ENCODE data around the gene HYAL3. TPM values are rescaled to one million over a fixed set of nuclear protein-coding genes. Genes with fewer than 3 reads are reported as not detected.
A peak's percentile ranks its signal among the peaks of the same experiment; 100 is the strongest.

The HYAL3 gene
- total RNA-seq, 2 donors from 2014 or later: 0.35 to 1.4 TPM

- DNase-seq (ENCODE audit: low spot score) (no peak), ATAC-seq (ENCODE audit: insufficient number of reproducible peaks, low FRiP score, low read depth) (no peak)
- TF ChIP-seq CTCF (IDR thresholded peaks at IDR 0.05): no peak
- Histone ChIP-seq H3K27ac (no peak overlapping the region), H3K36me3 (peaks cover 5% of the 10 kb centered on the region), H3K4me1 (ENCODE audit: control insufficient read depth in 1 of 2, low read depth in 2 of 2) (peaks cover 11 to 49% of the 10 kb centered on the region in 2 donors), H3K27me3 (replicated peaks; ENCODE audit: insufficient read depth) (no peaks in the 10 kb centered on the region), H3K9me3 (no peaks in the 10 kb centered on the region), H3K4me3 (no peak overlapping the region)
Observed at GRCh38 chr3:50271314-50271936, 27.8 kb downstream of the HYAL3 start.

DNA sequence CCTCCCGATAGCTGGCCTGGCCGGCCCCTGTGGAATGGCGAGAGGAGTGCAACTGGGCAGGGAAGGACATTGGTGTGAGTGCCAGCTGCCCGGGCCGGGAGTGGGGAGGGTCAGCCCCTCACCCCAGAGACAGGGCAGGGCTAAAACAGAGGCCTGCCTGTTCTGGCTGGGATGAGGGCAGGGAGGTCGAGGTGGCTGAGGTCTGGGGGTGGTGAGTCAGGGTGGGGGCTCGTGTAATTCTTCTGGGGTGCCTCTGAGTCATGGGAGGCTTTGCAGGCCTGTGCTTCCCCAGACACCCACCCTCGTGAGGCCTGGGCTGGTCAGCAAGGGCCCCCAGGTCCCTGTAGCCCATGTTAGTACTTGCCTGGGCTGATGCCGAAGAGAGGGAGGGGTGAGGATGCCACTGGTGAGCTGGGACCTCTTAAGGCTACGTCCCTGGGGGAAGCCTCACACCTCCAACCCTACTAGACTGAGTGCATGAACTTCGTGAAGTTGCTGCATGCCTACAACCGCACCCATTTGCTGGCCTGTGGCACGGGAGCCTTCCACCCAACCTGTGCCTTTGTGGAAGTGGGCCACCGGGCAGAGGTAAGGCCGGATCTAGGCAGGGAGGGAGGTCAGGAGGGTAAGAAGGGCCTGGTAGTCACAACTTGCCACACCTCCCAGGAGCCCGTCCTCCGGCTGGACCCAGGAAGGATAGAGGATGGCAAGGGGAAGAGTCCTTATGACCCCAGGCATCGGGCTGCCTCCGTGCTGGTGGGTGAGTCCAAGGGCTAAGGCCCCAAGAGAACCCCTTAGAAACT is 28.6 kb downstream of the HYAL3 start:
- Histone ChIP-seq H3K4me1 (ENCODE audit: control insufficient read depth in 1 of 2, low read depth in 2 of 2) (peaks cover 18 to 57% of the 10 kb centered on the region in 2 donors), H3K27ac (peak overlapping the region in 1 of 2 donors; percentile 98), H3K36me3 (no peaks in the 10 kb centered on the region), H3K27me3 (replicated peaks; ENCODE audit: insufficient read depth) (no peaks in the 10 kb centered on the region), H3K9me3 (no peaks in the 10 kb centered on the region), H3K4me3 (no peak overlapping the region)
- ATAC-seq (ENCODE audit: insufficient number of reproducible peaks, low FRiP score, low read depth): no peak
- no peak for DNase-seq (ENCODE audit: low spot score)
- no peak for TF ChIP-seq CTCF (IDR thresholded peaks at IDR 0.05)

DNA sequence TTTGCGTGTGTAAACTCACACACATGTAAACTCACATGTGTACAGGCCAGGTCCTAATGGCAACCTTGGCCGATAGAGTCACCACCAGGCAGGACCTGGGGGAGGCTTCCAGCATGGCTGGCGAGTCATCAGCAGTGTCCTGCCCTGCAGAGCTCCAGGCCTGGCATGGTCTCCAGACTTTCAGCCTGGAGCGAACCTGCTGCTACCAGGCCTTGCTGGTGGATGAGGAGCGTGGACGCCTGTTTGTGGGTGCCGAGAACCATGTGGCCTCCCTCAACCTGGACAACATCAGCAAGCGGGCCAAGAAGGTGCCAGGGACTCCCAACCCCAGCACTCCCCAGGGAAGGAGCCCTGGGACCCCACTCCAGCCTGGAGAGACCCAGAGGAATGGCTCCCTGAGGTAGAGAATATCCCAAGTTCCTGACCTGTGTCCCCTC is 29.2 kb downstream of the HYAL3 start:
- peak overlapping the region in 1 of 2 donors; percentile 98 for H3K27ac ChIP-seq
- no peak for ATAC-seq (ENCODE audit: insufficient number of reproducible peaks, low FRiP score, low read depth)
- TF ChIP-seq CTCF (IDR thresholded peaks at IDR 0.05): no peak
- H3K36me3 ChIP-seq: no peaks in the 10 kb centered on the region
- no peak for DNase-seq (ENCODE audit: low spot score)
- H3K27me3 ChIP-seq (replicated peaks; ENCODE audit: insufficient read depth): no peaks in the 10 kb centered on the region
- no peaks in the 10 kb centered on the region for H3K9me3 ChIP-seq
- H3K4me3 ChIP-seq: no peak overlapping the region
- peaks cover 24 to 63% of the 10 kb centered on the region in 2 donors for H3K4me1 ChIP-seq (ENCODE audit: control insufficient read depth in 1 of 2, low read depth in 2 of 2)

DNA sequence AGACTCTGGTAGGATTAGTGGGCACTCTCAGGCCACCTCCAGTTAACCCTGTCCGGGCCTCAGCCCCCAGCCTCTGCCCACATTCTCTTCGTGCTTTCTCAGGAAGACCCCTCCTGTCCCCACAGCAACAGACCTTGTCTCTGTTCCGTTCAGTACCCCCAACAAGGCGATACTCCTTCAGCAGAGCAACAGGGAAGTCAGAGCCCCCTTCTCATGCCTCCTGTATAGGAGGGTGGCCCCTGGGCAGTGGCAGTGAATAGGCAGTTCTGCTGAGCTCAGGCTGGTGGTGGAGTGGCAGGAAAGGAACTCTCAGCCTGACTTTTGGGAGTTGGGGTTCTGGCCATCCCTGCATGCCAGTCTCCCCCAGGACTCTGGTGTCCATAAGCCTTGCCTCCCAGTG is 29.7 kb downstream of the HYAL3 start:
- ATAC-seq (ENCODE audit: insufficient number of reproducible peaks, low FRiP score, low read depth) (no peak), DNase-seq (ENCODE audit: low spot score) (no peak)
- Histone ChIP-seq H3K9me3 (no peaks in the 10 kb centered on the region), H3K4me3 (peak overlapping the region; percentile 71), H3K27ac (peak overlapping the region; percentile 87 to 98), H3K36me3 (no peaks in the 10 kb centered on the region), H3K27me3 (replicated peaks; ENCODE audit: insufficient read depth) (no peaks in the 10 kb centered on the region), H3K4me1 (ENCODE audit: control insufficient read depth in 1 of 2, low read depth in 2 of 2) (peaks cover 25 to 69% of the 10 kb centered on the region in 2 donors)
- no peak for TF ChIP-seq CTCF (IDR thresholded peaks at IDR 0.05)

- no peaks in the 10 kb centered on the region for H3K36me3 ChIP-seq
- DNase-seq (ENCODE audit: low spot score) (peak; percentile 76), ATAC-seq (ENCODE audit: insufficient number of reproducible peaks, low FRiP score, low read depth) (peak; percentile 29)
- no peaks in the 10 kb centered on the region for H3K9me3 ChIP-seq
- peak within 1 kb of the TSS; percentile 98 for H3K27ac ChIP-seq
- TF ChIP-seq CTCF (IDR thresholded peaks at IDR 0.05): no peak
- H3K27me3 ChIP-seq (replicated peaks; ENCODE audit: insufficient read depth): no peaks in the 10 kb centered on the region
- peak within 1 kb of the TSS; percentile 71 for H3K4me3 ChIP-seq
- H3K4me1 ChIP-seq (ENCODE audit: control insufficient read depth in 1 of 2, low read depth in 2 of 2): peaks cover 30 to 74% of the 10 kb centered on the region in 2 donors
Observed at GRCh38 chr3:50268703-50269451, 30.3 kb downstream of the HYAL3 start, which contains the start of gene SEMA3B. SEMA3B (plus strand) TSS chr3:50269147; CDS start chr3:50269241, 94 bp downstream.

All from thoracic aorta (tissue), 2 donors.